SK-N-SH (cell line): Measurements from ENCODE around the gene RAB6B. TPM values are rescaled to one million over a fixed set of nuclear protein-coding genes. Genes with fewer than 3 reads are reported as not detected.

Source experiments
- CTCF ChIA-PET: fragments of 300-600, 350-600 bp; formaldehyde crosslinking; extraction: SDS; loops from one replicate; lab custom pipeline; 2021; lab: Yijun Ruan, JAX
- POLR2A ChIA-PET: fragments of 350-600 bp; sonication (Branson Sonifier 250); formaldehyde crosslinking; extraction: SDS; loops from one replicate; lab custom pipeline; 2020; ENCODE audit warnings: antibody characterized with exemption, inconsistent platforms; lab: Yijun Ruan, JAX
- DNase-seq: peaks from one replicate; pipeline ENCODE4 v3.0.0; 2012
- H2AFZ ChIP-seq: fragments of 200-600 bp; sonication (generic); 2 replicates; pipeline ENCODE4 v1.8.1; 2016; ENCODE audit warnings: antibody characterized with exemption, mild to moderate bottlenecking, low read depth
- H3F3A ChIP-seq: fragments of 200-600 bp; sonication (generic); replicated peaks from 2 replicates; pipeline ENCODE3; 2016; ENCODE audit warnings: antibody characterized with exemption, mild to moderate bottlenecking; ENCODE audit not compliant: insufficient read depth
- H3K27ac ChIP-seq, 2 experiments: fragments of 200-500 bp in 1 of 2; fragments of 200-600 bp in 1 of 2; sonication (Bioruptor generic) in 1 of 2; sonication (generic), shearing (Covaris generic) in 1 of 2; 2 replicates each; pipeline versions ENCODE4 v1.5.1 to v1.6.1; 2014 to 2016; ENCODE audit warnings: low read depth in 2 of 2, inconsistent platforms in 1 of 2, low read length in 1 of 2, mild to moderate bottlenecking in 1 of 2, mixed read lengths in 1 of 2
- H3K27me3 ChIP-seq: fragments of 200-600 bp; sonication (generic), shearing (Covaris generic); 2 replicates; pipeline ENCODE4 v1.6.1; 2016; ENCODE audit warnings: mixed run types; ENCODE audit not compliant: insufficient read depth
- H3K36me3 ChIP-seq, 2 experiments: fragments of 200-500 bp in 1 of 2; fragments of 200-600 bp in 1 of 2; sonication (Bioruptor generic) in 1 of 2; sonication (generic) in 1 of 2; replicated peaks in 1 of 2; 2 replicates each; pipeline versions ENCODE3 to v1.5.1; 2014 to 2016; ENCODE audit warnings: low read length in 1 of 2, mild to moderate bottlenecking in 1 of 2; ENCODE audit not compliant: insufficient read depth in 2 of 2, control insufficient read depth in 1 of 2
- H3K4me1 ChIP-seq, 2 experiments: fragments of 200-500 bp in 1 of 2; fragments of 200-600 bp in 1 of 2; sonication (Bioruptor generic) in 1 of 2; sonication (generic), shearing (Covaris generic) in 1 of 2; 2 replicates each; pipeline versions ENCODE4 v1.5.1 to v1.6.1; 2014 to 2016; ENCODE audit warnings: low read depth in 1 of 2, low read length in 1 of 2, mixed run types in 1 of 2; ENCODE audit not compliant: insufficient read depth in 2 of 2, control insufficient read depth in 1 of 2
- H3K4me2 ChIP-seq: fragments of 200-600 bp; sonication (generic), shearing (Covaris generic); 2 replicates; pipeline ENCODE4 v1.6.1; 2017; ENCODE audit warnings: mixed run types
- H3K4me3 ChIP-seq, 2 experiments: fragments of 200-500 bp in 1 of 2; fragments of 200-600 bp in 1 of 2; sonication (Bioruptor generic) in 1 of 2; sonication (generic), shearing (Covaris generic) in 1 of 2; 2 replicates each; pipeline versions ENCODE4 v1.5.1 to v1.8.1; 2014 to 2016; ENCODE audit warnings: low read depth in 2 of 2, inconsistent platforms in 1 of 2, low read length in 1 of 2, mild to moderate bottlenecking in 1 of 2, mixed read lengths in 1 of 2, moderate library complexity in 1 of 2
- H3K79me2 ChIP-seq: fragments of 200-600 bp; sonication (generic); 2 replicates; pipeline ENCODE4 v1.8.1; 2017; ENCODE audit warnings: mild to moderate bottlenecking; ENCODE audit not compliant: insufficient read depth
- H3K9ac ChIP-seq: fragments of 200-600 bp; sonication (generic); 2 replicates; pipeline ENCODE4 v1.6.1; 2017; ENCODE audit warnings: mixed run types
- H3K9me2 ChIP-seq: fragments of 200-600 bp; sonication (generic); 2 replicates; pipeline ENCODE4 v1.6.1; 2017; ENCODE audit warnings: mixed run types
- H3K9me3 ChIP-seq: fragments of 200-600 bp; sonication (generic); 2 replicates; pipeline ENCODE4 v1.6.1; 2017; ENCODE audit warnings: mixed run types, mild to moderate bottlenecking, moderate library complexity
- H4K20me1 ChIP-seq: fragments of 200-600 bp; sonication (generic); 2 replicates; pipeline ENCODE4 v1.6.1; 2017; ENCODE audit warnings: mild to moderate bottlenecking, mixed run types; ENCODE audit not compliant: insufficient read depth
- CHD2 ChIP-seq: fragments of 150-350 bp; IDR thresholded peaks from 2 replicates; pipeline ENCODE4 v1.6.1; 2018; ENCODE audit warnings: low read length; ENCODE audit not compliant: partially characterized antibody
- FOXJ3 ChIP-seq: sonication (generic); formaldehyde crosslinking; IDR thresholded peaks from 2 replicates; pipeline ENCODE4 v1.5.1; 2020; ENCODE audit warnings: mild to moderate bottlenecking, missing genetic modification reagents
- JUND ChIP-seq: IDR thresholded peaks from 2 replicates; pipeline ENCODE4 v1.4.0; 2012
- MAX ChIP-seq: IDR thresholded peaks from 2 replicates; pipeline ENCODE4 v1.4.0; 2012; ENCODE audit warnings: low read depth
- MXI1 ChIP-seq: IDR thresholded peaks from 2 replicates; pipeline ENCODE4 v1.6.1; 2012; ENCODE audit warnings: mild to moderate bottlenecking, low read depth, low read length, improper control_type of control experiment
- NRF1 ChIP-seq: IDR thresholded peaks from 2 replicates; pipeline ENCODE4 v1.6.1; 2012; ENCODE audit warnings: low read depth, mild to moderate bottlenecking, low read length
- PBX3 ChIP-seq: IDR thresholded peaks from 2 replicates; pipeline ENCODE4; 2012
- RCOR1 ChIP-seq: fragments of 150-350 bp; IDR thresholded peaks from 2 replicates; pipeline ENCODE4 v1.6.1; 2017; ENCODE audit warnings: antibody characterized with exemption, low read length
- REST ChIP-seq: IDR thresholded peaks from 2 replicates; pipeline ENCODE4 v1.6.1; 2012; ENCODE audit warnings: mild to moderate bottlenecking, low read depth, low read length, moderate library complexity
- SMC3 ChIP-seq: IDR thresholded peaks from 2 replicates; pipeline ENCODE4 v1.6.1; 2012; ENCODE audit warnings: low read depth, low read length, improper control_type of control experiment
- TAF1 ChIP-seq: IDR thresholded peaks from 2 replicates; pipeline ENCODE4 v1.6.1; 2012; ENCODE audit warnings: low read depth, mild to moderate bottlenecking, low read length, moderate library complexity, borderline replicate concordance
- TEAD4 ChIP-seq: IDR thresholded peaks from 2 replicates; pipeline ENCODE4 v1.4.0; 2012; ENCODE audit warnings: mild to moderate bottlenecking, borderline replicate concordance; ENCODE audit not compliant: insufficient read depth
- USF2 ChIP-seq: fragments of 150-350 bp; IDR thresholded peaks from 2 replicates; pipeline ENCODE4 v1.6.1; 2017; ENCODE audit warnings: antibody characterized with exemption, low read length, low read depth, borderline replicate concordance
- WGBS: methylation state at CpG from one replicate; pipeline ENCODE4 v1.1.6; 2017; ENCODE audit warnings: low lambda C conversion rate; 5-methylcytosine and 5-hydroxymethylcytosine counted together
- polyA plus RNA-seq, 3 experiments: library from polyadenylated mRNA; depleted of rRNA; stranded (reverse); fragments of >200 nt; gene quantifications; 2 replicates each; pipeline ENCODE4 v1.2.3, GENCODE V29; 2012

The RAB6B gene
- polyA plus RNA-seq, 1 of the 3 experiments (the other 2 are of a cell fraction): 9.3 TPM

- Histone ChIP-seq H3K27me3 (no peaks in the 10 kb centered on the region), H3K36me3 (no peaks in the 10 kb centered on the region), H2AFZ (no peak overlapping the region), H4K20me1 (no peaks in the 10 kb centered on the region), H3F3A (no peaks in the 10 kb centered on the region), H3K4me3 (no peak overlapping the region), H3K4me2 (no peak overlapping the region), H3K79me2 (no peaks in the 10 kb centered on the region), H3K9ac (no peak overlapping the region), H3K4me1 (peaks cover 0 to 9% of the 10 kb centered on the region in 2 experiments; a peak in 1 of 4 replicates), H3K9me3 (no peaks in the 10 kb centered on the region), H3K9me2 (no peaks in the 10 kb centered on the region), H3K27ac (no peak overlapping the region)
- no peak for DNase-seq
- TF ChIP-seq SMC3: no peak
- TF ChIP-seq CHD2: no peak
- TF ChIP-seq TEAD4: no peak
- TF ChIP-seq TAF1: no peak
- no peak for TF ChIP-seq NRF1
- TF ChIP-seq MXI1: no peak
- no peak for TF ChIP-seq FOXJ3 (CRISPR knock-in tag)
- no peak for TF ChIP-seq RCOR1
- TF ChIP-seq PBX3: no peak
- TF ChIP-seq REST: no peak
- no peak for TF ChIP-seq MAX
- no peak for TF ChIP-seq JUND
- no peak for TF ChIP-seq USF2
- ChIA-PET POLR2A (no interaction called here), CTCF (interaction anchor here (1.3 to 1.5 kb wide), 2 partner anchors 15 to 349 kb away, joined by 4 to 6 read pairs; no protein-coding TSS in a partner anchor)
- WGBS: 80% methylated on average over 10 of the region's 11 CpGs
Observed at GRCh38 chr3:133863911-133864310, 31.8 kb downstream of the RAB6B start.
